Prostate gland (tissue), 2 donors: ENCODE data around the gene KIAA1671. TPM values are rescaled to one million over a fixed set of nuclear protein-coding genes. Genes with fewer than 3 reads are reported as not detected.
A peak's percentile ranks its signal among the peaks of the same experiment; 100 is the strongest.

Experiments used
- DNase-seq: peaks from one replicate; pipeline ENCODE4 v3.0.0-alpha.2; 2019; ENCODE audit warnings: low spot score
- H3K27ac ChIP-seq, 2 donors: fragments of 200-600 bp; sonication (generic); 2 replicates each; pipeline ENCODE4 v1.5.1; 2017 to 2019
- H3K27me3 ChIP-seq: fragments of 200-600 bp; sonication (generic); replicated peaks from 2 replicates; pipeline ENCODE4 v1.5.1; 2019; ENCODE audit not compliant: insufficient read depth
- H3K36me3 ChIP-seq, 2 donors: fragments of 200-600 bp; sonication (generic); 1 replicate in 1 of 2; 2 replicates in 1 of 2; pipeline versions ENCODE4 v1.5.1 to v1.8.1; 2017 to 2019
- H3K4me1 ChIP-seq: fragments of 200-600 bp; sonication (generic); replicated peaks from 2 replicates; pipeline ENCODE4 v1.5.1; 2019
- H3K4me3 ChIP-seq, 2 donors: fragments of 200-600 bp; sonication (generic); 2 replicates each; pipeline ENCODE4 v1.5.1; 2017 to 2019
- H3K9me3 ChIP-seq: fragments of 200-600 bp; sonication (generic); 2 replicates; pipeline ENCODE4 v1.5.1; 2017
- CTCF ChIP-seq, 4 experiments: fragments of 200-600 bp in 2 of 4; fragments of 450-650 bp in 2 of 4; sonication (generic) in 2 of 4; IDR thresholded peaks; 1 replicate in 3 of 4; 2 replicates in 1 of 4; pipeline ENCODE4 v1.5.1; 2016 to 2019; ENCODE audit warnings: antibody characterized with exemption in 4 of 4, mild to moderate bottlenecking in 2 of 4, moderate library complexity in 2 of 4
- POLR2A ChIP-seq: fragments of 450-650 bp; IDR thresholded peaks from one replicate; pipeline ENCODE4 v1.6.1; 2016; ENCODE audit warnings: antibody characterized with exemption, mild to moderate bottlenecking
- POLR2AphosphoS5 ChIP-seq: sonication (generic); formaldehyde crosslinking; IDR thresholded peaks from one replicate; pipeline ENCODE4 v1.6.1; 2017; ENCODE audit warnings: antibody characterized with exemption
- WGBS: methylation state at CpG from one replicate; pipeline ENCODE4 v1.1.5; 2018; 5-methylcytosine and 5-hydroxymethylcytosine counted together
- intact Hi-C: fragments of 100-400 bp; cut with DNase I; formaldehyde crosslinking; loops from one replicate; pipeline ENCODE4 v1.14.2; 2022
- total RNA-seq, 2 donors: library from RNA; depleted of rRNA; stranded (reverse); fragments of >200 nt; gene quantifications; one replicate each; pipeline ENCODE4 v1.1.0, GENCODE V29; 2016

Gene KIAA1671
- total RNA-seq, 2 donors from 2014 or later, result 44.8 to 53.1 TPM

GRCh38 chr22:25137577-25138525, 185.3 kb downstream of the KIAA1671 start:
- 66% methylated on average over 6 of the region's 6 CpGs for WGBS

GRCh38 chr22:25139062-25139461, 186.5 kb downstream of the KIAA1671 start:
- DNase-seq, result peak; percentile 47

More at GRCh38 chr22:25137577-25138525, 185.3 kb downstream of the KIAA1671 start:
- intact Hi-C loops, result no loop called here
- Histone ChIP-seq H3K36me3 (no peaks in the 10 kb centered on the region), H3K9me3 (no peaks in the 10 kb centered on the region), H3K4me1 (peaks cover 20% of the 10 kb centered on the region), H3K4me3 (no peak overlapping the region), H3K27me3 (no peaks in the 10 kb centered on the region), H3K27ac (peak overlapping the region; percentile 43 to 70)
- DNase-seq, result peak; percentile 66
- TF ChIP-seq POLR2AphosphoS5 (peak; percentile 81), CTCF (IDR thresholded peaks at IDR 0.05) (no peak), POLR2A (no peak)

GRCh38 chr22:25142102-25142501, 189.6 kb downstream of the KIAA1671 start:
- no peak overlapping the region for H3K27ac ChIP-seq
- no peaks in the 10 kb centered on the region for H3K9me3 ChIP-seq
- DNase-seq, result no peak
- WGBS, result 66% methylated on average over 7 of the region's 7 CpGs
- H3K4me1 ChIP-seq, result no peaks in the 10 kb centered on the region
- H3K27me3 ChIP-seq, result no peaks in the 10 kb centered on the region
- intact Hi-C loops, result no loop called here
- TF ChIP-seq POLR2AphosphoS5 (no peak), CTCF (IDR thresholded peaks at IDR 0.05) (no peak), POLR2A (no peak)
- no peaks in the 10 kb centered on the region for H3K36me3 ChIP-seq
- H3K4me3 ChIP-seq, result no peak overlapping the region

More at GRCh38 chr22:25139062-25139461, 186.5 kb downstream of the KIAA1671 start:
- Histone ChIP-seq H3K9me3 (no peaks in the 10 kb centered on the region), H3K4me1 (peaks cover 16% of the 10 kb centered on the region), H3K27me3 (no peaks in the 10 kb centered on the region), H3K36me3 (no peaks in the 10 kb centered on the region), H3K4me3 (no peak overlapping the region), H3K27ac (peak overlapping the region in 1 of 2 donors; percentile 70)
- intact Hi-C loops, result no loop called here
- 18% methylated on average over 2 of the region's 2 CpGs for WGBS
- no peak for TF ChIP-seq CTCF (IDR thresholded peaks at IDR 0.05)
- TF ChIP-seq POLR2AphosphoS5, result no peak
- TF ChIP-seq POLR2A, result no peak

GRCh38 chr22:25143156-25144076, 190.9 kb downstream of the KIAA1671 start:
- Histone ChIP-seq H3K9me3 (no peaks in the 10 kb centered on the region), H3K4me1 (peaks cover 5% of the 10 kb centered on the region), H3K4me3 (no peak overlapping the region), H3K27me3 (no peaks in the 10 kb centered on the region), H3K36me3 (no peaks in the 10 kb centered on the region), H3K27ac (no peak overlapping the region)
- intact Hi-C loops, result no loop called here
- no peak for TF ChIP-seq POLR2AphosphoS5
- no peak for TF ChIP-seq CTCF (IDR thresholded peaks at IDR 0.05)
- TF ChIP-seq POLR2A, result no peak
- DNase-seq, result no peak
- WGBS, result 88% methylated on average over 5 of the region's 5 CpGs
